Measurements from ENCODE around the gene MBP. TPM values are rescaled to one million over a fixed set of nuclear protein-coding genes. Genes with fewer than 3 reads are reported as not detected.

Gene MBP
- total RNA-seq, 2 donors from 2014 or later, result 41.6 to 42.1 TPM

DNA sequence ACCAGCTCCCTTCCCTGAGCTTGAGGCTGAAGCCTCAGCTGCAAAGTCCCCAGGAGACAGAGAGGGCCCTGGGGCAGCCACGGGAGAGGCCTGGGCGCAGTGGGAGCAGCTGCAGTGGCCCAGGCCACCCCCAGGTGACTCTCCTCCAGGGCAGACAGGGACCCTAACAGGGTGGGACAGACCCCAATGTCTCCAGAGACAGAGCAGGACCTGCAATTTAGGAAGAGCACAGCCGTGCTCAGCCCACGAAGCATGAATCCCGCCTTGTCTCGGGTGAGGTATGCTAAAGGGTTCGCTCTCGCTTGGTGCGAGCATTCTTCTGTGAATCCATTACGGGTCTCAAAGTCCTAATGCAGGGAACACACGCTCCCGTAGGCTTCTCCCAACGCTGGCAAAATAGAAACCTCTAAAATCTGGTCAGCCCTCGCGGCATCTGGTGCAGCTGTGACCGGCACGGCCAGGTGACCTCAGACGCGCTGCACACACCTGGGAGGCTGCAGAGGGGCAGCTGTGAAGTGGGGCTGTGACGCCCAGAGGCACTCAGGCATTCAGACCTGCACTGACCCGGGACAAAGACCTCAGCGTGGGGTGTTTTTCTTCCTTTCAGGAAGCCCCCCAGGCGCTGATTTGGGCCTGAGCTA, 12.6 kb downstream of the MBP start:
- intact Hi-C loops (cut with DNase I), result no loop called here

DNA sequence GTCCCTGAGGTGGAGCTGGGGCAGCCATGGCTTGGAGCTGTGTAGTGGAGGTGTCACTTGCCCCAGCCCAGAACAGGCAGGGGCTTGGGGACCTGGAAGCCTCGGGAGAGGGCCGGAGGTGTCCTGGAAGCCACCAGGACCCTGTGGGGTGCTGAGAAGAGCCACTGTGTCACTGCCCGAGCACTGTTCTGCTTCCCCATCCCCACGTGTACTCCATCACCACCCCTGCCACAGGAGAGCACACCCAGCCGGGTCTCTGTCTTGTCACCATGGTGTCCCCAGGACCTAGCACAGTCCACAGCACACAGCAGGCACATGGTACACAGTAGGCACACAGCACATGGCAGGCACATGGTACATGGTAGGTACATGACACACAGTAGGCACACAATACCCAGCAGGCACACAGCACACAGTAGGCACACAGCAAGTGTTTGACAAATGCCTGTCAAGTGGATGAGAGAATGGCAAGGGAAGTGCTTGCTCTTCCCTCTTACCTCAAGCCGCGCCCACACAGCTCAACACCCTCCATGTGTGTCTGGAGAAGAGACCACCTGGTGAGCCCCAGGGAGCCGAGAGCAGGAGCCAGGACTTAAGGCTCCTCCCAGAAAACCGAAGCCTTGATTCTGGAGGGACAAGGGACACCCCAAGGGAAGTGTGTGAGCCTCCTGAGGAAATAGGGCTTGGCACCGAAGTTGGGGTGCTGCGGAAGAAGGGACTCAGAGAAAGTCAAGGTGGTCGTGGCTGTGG, 13.3 kb downstream of the MBP start:
- DNase-seq (ENCODE audit: low spot score), result no peak
- intact Hi-C loops (cut with DNase I), result no loop called here

More for the DNA sequence above, 12.6 kb downstream of the MBP start:
- DNase-seq (ENCODE audit: low spot score), result no peak

DNA sequence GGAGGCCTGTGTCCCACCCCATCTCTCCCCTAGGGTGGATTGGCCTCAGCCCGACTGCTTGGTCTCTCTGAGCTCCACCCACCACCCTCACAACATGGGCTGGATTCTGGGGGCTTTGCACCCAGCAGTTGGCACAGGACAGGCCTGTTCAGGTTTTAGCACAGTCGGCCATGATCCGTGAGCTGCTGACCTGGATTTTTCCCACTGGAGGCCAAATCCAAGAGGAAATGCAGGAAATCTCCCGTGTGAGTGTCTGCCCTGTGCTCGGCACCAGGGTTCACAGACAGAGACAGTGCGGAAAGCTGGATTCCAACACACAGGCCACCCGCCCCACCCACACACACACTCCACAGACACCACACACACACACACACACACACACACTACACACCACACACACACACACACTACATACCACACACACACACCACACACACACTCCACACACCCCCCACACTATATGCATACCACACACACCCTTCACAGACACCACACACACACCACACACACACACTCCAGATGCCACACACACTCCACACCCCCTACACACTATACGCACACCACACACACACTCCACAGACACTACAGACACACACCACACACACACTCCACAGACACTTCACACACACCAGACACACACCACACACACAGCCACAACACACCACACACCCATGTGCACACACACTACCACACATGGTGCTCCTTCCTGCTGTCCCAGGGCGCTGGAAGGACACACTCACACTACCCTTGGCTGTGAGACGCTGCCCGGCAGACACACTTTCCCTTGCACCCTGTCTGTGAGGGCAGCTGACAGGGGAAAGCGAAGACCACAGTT, 14.1 kb downstream of the MBP start:
- DNase-seq (ENCODE audit: low spot score), result no peak
- intact Hi-C loops (cut with DNase I), result no loop called here

DNA sequence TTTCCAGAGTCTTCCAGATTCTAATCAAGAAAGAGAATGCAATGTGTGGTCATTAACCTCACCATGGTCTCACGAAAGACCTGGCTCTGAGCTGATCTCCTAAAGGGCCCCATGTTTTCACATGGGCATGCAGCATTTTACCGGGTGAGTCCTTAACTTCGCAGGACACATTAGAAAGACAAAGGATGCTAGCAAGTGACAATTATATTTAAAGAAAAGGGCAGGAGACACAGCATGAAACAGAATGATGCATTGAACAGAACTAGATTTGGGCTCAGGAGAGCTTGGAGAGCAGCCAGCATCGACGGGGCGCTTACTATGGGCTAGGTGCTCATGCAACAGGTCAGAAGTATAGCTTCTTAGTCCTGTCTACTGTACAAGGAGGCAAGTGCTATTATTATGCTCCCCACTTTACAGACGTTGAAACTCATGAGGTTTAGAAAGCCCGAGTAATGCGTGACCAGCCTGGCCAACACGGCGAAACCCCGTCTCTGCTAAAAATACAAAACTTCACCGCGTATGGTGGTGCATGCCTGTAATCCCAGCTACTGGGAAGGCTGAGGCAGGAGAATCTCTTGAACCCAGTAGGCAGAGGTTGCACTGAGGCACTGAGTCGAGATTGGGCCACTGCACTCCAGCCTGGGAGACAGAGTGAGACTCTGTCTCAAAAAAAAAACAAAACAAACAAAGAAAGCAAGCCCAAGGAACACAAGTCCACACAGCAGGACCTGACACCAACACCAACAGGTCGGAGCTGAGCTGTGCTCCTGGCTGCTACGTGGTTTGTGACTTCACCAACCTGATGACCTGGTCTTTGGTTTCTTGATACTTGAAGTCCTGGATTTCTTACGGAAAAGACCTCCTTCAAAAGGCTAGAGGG, 16.1 kb downstream of the MBP start:
- no peak for DNase-seq (ENCODE audit: low spot score)

DNA sequence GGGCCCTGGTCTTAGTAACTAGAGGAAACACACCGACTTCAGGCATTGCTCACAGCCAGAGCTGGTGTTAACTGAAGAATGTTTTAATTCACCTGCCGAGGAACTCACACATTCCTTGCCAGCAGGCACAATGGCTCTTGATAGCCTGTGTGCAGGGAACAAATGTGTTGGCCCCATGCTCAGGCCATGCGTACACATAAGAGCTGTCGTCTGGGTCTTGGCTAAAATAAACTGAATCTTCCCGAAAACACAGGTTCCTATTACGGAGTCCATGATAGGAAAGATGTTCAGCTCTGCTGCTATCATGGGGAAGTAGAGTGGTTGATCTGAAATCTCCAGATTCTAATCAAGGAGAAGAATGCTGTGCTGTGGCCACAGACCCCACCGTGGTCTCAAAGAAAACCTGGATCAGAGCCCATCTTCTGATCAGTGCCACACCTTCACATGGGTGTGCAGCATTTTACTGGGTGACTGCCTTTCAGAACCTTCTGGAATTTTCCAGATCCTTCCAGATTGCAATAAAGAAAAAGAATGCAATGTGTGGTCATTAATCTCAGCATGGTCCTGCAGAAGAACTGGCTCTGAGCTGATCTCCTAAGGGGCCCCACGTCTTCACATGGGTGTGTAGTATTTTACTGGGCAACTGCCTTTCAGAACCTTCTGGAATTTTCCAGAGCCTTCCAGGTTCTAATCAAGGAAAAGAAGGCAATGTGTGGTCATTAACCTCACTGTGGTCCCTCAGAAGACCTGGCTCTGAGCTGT, 17.2 kb downstream of the MBP start:
- no peak for DNase-seq (ENCODE audit: low spot score)
- intact Hi-C loops (cut with DNase I), result no loop called here

More for the DNA sequence above, 16.1 kb downstream of the MBP start:
- intact Hi-C loops (cut with DNase I), result no loop called here

DNA sequence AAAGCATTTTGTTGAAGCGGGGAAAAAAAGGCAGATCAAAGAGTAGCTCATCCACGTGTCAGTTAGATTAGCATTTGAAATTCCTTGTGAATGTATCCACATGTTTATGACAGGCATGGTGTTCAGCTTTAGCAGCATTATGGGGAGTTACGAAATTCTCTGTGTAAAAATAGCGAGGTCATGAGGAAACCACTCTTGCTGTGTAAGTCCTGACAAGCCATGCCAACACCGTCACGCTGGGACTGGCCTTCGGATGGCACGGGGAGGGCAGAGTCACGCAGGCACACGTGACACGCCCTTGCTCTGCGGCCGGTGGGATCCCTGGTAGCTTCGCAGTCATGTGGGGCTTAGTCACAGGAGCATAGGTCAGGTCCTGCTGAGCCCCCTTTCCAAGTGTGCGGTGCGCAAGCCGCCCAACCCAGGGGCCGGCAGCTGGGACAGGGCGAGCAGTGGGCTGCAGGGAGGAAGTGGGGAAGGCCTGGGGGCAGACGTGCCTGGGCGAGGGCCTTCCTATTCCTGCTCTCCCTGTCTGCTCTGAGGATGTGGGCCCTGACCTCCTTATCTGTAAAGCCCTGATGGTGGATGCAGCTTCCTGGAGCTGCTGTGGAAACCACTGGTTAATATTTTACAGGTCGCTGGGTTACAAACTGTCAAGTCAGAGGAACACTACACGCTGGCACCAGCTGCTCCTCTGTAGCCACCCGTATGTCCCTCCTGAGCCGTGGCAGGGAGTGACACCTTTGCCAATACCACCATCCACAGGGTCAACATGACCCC, 18.0 kb downstream of the MBP start:
- DNase-seq (ENCODE audit: low spot score), result peak; percentile 96
- intact Hi-C loops (cut with DNase I), result no loop called here

DNA sequence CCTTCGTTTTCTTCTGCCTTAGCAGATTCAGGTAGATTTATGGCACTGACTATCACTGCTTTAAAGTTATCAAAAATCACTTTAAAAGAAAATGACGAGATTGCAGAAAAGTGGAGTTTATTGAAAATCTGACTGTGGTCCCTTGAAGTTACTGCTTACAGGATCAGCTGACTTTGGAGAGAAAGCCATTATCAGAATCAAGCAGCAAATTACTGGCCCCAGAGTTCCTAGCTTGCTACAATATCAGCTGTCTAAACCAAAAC, 18.5 kb downstream of the MBP start:
- intact Hi-C loops (cut with DNase I), result no loop called here
- DNase-seq (ENCODE audit: low spot score), result no peak

DNA sequence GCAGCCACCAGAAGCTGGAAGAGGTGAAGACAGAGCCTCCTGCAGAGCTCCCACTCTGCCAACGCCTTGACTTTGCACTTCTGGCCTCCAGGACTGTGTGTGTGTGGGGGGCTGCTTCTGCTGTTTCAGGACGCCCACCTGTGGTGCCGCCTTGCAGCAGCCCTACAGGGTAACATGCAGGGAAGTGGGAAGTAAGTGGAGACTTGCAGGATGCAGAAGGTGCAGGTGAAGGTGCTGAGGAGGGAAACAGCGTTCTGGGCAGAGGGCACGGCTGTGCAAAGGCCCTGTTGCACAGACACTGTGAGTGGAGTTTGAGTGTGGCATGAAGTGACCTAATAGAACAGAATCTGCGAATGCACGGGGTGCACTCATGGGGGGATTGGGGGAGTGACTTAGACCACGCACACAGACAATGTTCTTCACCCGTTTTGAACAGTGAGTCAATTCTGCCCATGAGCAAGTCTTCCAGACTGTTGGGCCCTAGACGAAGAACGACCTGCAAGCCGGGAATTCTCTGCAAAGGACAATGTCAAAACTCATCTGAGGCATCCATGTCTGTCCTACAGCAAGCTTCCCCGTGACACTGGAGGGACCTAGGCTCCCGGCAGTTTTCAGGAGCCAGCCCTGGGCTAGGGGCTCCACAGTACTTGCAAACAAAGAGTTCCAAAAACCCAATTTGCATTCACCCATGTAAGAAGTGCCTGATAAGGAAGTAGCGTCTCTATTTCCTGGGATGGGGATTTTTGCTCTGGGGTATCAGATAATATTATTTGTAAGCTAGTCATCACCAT, 19.0 kb downstream of the MBP start:
- no peak for DNase-seq (ENCODE audit: low spot score)
- intact Hi-C loops (cut with DNase I), result no loop called here

DNA sequence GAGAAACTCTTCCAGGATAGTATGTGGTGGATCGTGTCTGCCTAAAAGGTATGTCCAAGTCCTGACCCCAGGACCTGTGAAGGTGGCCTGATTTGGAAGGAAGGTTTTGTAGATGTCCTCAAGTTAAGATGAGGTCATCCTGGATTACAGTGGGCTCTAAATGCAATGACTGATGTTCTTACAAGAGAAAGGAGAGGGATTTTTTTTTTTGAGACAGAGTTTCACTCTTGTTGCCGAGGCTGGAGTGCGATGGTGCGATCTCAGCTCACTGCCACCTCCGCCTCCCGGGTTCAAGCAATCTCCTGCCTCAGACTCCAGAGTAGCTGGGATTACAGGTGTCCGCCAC, 19.9 kb downstream of the MBP start:
- DNase-seq (ENCODE audit: low spot score), result no peak
- intact Hi-C loops (cut with DNase I), result no loop called here

DNA sequence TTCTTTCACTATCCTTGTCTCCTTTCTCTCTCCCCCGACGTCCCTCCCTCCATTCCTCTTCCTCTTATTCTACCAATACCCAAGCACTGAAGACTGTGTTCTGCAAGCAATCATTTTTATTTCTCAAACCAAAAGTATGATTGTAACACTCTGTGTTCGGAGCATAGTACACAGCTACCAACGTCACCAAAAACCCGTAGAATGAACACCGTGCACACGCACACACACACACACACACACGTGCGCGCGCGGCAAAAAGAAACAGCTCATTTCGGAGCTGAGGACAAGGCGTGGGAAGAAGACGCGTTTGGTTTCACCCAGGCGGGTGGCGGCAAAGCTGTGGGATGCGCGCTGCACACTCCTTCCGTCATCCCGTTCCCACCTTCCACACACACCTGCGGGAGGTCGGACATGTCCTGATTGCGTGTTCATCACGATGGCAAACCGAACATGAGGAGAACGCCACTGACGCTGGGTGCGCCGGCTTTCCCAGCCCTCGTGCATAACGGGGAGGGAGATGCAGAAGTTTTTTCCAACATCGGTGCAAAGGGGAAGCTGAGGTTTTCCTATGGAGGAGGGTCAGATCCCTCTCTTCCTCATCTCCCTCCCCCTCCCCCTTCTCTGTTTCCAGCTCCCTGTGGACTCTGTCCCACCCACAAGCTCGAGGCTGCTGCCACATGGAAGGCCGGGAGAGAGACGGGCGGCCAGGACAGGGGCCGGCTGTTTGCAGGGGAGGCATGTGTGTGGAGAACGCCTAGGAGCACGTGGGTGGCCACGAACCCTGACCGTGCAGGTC, 20.4 kb downstream of the MBP start:
- DNase-seq (ENCODE audit: low spot score), result peak; percentile 81
- intact Hi-C loops (cut with DNase I), result no loop called here

DNA sequence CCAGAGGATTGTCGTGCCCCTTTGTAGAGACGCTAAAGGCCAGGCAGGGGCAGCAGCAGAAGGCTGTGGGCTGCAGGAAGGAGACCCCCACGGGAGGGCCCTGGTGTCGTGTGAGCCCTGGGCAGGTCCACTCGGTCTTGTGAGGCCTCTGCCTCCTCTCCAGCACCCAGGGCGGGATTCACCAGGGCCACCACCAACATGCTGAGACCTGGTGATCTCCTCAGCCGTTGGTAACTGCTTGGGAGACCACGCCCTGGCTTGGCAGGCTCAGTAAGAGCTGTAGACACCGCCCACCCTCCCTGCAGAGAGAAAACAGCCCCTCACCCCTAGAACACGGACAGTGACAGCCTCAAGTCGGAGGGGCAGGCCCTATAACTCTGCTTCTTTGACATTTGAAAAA, 21.1 kb downstream of the MBP start:
- DNase-seq (ENCODE audit: low spot score), result peak; percentile 78
- intact Hi-C loops (cut with DNase I), result no loop called here

DNA sequence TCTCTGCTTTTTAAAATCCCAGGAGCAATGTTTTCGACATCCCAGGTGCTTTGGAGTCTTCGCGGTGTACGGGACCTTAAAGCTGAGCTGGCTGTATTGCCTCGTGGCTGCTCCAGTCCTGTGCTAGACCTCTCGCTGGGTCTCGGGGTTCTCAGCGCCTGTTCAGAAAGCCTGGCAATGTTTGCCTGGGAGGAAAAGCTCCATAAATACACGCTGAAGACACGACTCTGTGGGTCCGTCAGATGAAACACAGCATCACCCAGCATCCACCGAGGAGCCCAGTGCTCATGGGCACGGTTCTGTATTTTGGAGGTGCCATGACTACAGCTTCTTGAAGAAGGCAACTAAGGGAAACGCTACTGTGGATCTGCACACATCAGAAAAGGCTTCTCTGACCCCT, 21.6 kb downstream of the MBP start:
- DNase-seq (ENCODE audit: low spot score), result no peak
- intact Hi-C loops (cut with DNase I), result no loop called here

DNA sequence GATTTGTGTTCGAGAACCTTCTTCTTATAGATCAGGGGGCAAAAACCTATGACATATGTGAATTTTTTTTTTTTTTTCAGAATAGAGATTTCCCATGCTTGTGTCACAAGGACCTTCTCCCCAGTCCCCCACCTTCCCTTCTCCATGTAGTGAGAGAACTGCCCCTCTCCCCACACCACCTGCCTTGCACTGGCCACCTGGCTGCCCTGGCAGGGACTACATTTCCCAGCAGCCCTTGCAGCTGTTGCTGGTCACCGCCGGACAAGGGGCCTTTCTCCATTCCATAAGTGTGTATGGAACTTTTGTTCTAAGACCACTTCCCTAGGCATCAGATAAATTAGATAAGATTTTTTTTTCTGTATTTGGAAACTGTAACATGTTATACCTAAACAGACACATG, 22.2 kb downstream of the MBP start:
- intact Hi-C loops (cut with DNase I), result no loop called here
- no peak for DNase-seq (ENCODE audit: low spot score)

DNA sequence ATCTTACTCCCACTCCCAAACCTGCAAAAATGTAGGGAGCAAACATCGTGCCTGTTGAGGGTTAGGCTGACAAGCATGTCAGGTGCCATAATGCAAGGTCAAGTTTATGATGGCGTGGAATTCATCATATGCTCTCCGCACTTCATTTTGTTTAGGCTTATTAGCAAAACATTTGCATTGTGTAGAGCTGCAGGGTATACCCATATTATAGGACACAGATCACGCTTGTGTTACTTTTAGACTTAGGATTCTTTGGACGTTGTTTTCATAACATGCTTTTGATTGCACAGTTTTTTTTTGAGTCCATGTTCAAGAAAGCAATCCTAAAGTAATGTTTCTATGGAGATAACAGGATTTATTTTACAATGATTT, 22.9 kb downstream of the MBP start:
- no peak for DNase-seq (ENCODE audit: low spot score)
- intact Hi-C loops (cut with DNase I), result no loop called here

DNA sequence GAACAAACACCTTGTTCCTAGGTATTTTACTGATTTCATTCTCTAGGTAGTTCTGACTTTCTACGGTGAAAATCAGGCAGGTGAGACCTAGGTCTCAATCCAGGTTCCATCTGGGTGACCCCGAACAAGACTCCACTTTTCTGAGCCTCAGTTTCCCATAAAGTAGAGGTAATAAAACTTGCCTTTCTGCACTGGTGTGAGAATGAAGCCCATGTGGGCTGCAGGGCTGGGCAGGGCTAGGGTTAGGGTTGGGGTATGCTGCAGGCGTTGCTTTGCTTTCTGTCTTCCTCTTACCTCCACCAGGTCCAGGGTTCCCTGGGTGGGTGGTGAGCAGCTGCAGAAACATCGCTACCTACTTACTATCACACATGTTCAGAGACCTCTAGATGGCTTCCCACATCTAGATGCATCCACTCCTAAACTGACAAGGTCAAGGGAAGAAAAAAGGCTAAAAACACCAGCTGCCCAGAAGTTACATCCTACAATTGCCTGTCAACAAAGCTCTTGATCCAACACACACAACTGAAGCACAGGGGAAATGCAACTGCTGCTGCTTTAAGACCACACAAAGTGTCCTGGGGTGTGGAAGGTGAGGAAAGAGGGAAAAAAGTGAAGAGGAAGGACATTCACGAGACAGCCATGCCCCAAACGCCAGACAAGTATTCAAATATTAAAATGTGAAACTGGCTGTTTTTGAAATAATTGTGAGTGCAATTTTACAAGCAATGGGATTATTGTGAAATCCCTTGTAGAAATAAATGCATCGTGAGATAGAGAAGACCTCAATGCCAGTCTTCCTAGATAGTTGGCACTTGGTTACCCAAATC, 23.5 kb downstream of the MBP start:
- DNase-seq (ENCODE audit: low spot score), result no peak
- intact Hi-C loops (cut with DNase I), result no loop called here

All from posterior vena cava (tissue), 2 donors.